HEK293 (cell line): ENCODE data around the gene PEX3.

ENCODE experiments used
- BCL11B ChIP-seq: fragments of 450-650 bp; formaldehyde crosslinking; IDR thresholded peaks from 2 replicates; pipeline ENCODE4 v1.5.1; 2016; ENCODE audit warnings: low read depth, missing biosample characterization, missing genetic modification characterization
- CTCF ChIP-seq: fragments of 450-650 bp; formaldehyde crosslinking; IDR thresholded peaks from 2 replicates; pipeline ENCODE4 v1.5.1; 2016; ENCODE audit warnings: missing biosample characterization, missing genetic modification characterization
- KLF7 ChIP-seq: fragments of 450-650 bp; formaldehyde crosslinking; IDR thresholded peaks from 2 replicates; pipeline ENCODE4 v1.5.1; 2016; ENCODE audit warnings: missing biosample characterization, missing genetic modification characterization, borderline replicate concordance
- MYNN ChIP-seq: fragments of 450-650 bp; formaldehyde crosslinking; IDR thresholded peaks from 2 replicates; pipeline ENCODE4 v1.5.1; 2016; ENCODE audit warnings: missing biosample characterization, missing genetic modification characterization, borderline replicate concordance
- PATZ1 ChIP-seq: fragments of 450-650 bp; formaldehyde crosslinking; IDR thresholded peaks from 2 replicates; pipeline ENCODE4 v1.5.1; 2016; ENCODE audit warnings: missing biosample characterization, missing genetic modification characterization
- SP2 ChIP-seq: fragments of 450-650 bp; formaldehyde crosslinking; IDR thresholded peaks from 2 replicates; pipeline ENCODE4 v1.5.1; 2016; ENCODE audit warnings: missing biosample characterization, missing genetic modification characterization
- SP7 ChIP-seq: fragments of 450-650 bp; formaldehyde crosslinking; IDR thresholded peaks from 2 replicates; pipeline ENCODE4 v1.5.1; 2016; ENCODE audit warnings: missing biosample characterization, missing genetic modification characterization
- YY2 ChIP-seq: fragments of 450-650 bp; formaldehyde crosslinking; IDR thresholded peaks from 2 replicates; pipeline ENCODE4 v1.5.1; 2016; ENCODE audit warnings: missing biosample characterization, missing genetic modification characterization
- ZBTB11 ChIP-seq: fragments of 450-650 bp; formaldehyde crosslinking; conservative IDR thresholded peaks from 2 replicates; pipeline ENCODE4 v1.5.1; 2016; ENCODE audit warnings: low read depth, missing biosample characterization, missing genetic modification characterization
- ZBTB17 ChIP-seq: fragments of 450-650 bp; formaldehyde crosslinking; IDR thresholded peaks from 2 replicates; pipeline ENCODE4 v1.5.1; 2016; ENCODE audit warnings: missing biosample characterization, missing genetic modification characterization
- ZBTB26 ChIP-seq: fragments of 450-650 bp; formaldehyde crosslinking; optimal IDR thresholded peaks from 2 replicates; pipeline ENCODE3; 2016; ENCODE audit warnings: missing biosample characterization, mild to moderate bottlenecking, missing genetic modification characterization
- ZBTB44 ChIP-seq: fragments of 450-650 bp; IDR thresholded peaks from 2 replicates; pipeline ENCODE4 v1.5.1; 2018; ENCODE audit warnings: missing biosample characterization, mild to moderate bottlenecking, missing genetic modification characterization
- ZEB2 ChIP-seq: fragments of 450-650 bp; formaldehyde crosslinking; IDR thresholded peaks from 2 replicates; pipeline ENCODE4 v1.5.1; 2016; ENCODE audit warnings: missing biosample characterization, missing genetic modification characterization
- ZFP41 ChIP-seq: fragments of 450-650 bp; formaldehyde crosslinking; IDR thresholded peaks from 2 replicates; pipeline ENCODE4 v1.5.1; 2016; ENCODE audit warnings: missing biosample characterization, missing genetic modification characterization, borderline replicate concordance
- ZIC2 ChIP-seq: fragments of 450-650 bp; formaldehyde crosslinking; IDR thresholded peaks from 2 replicates; pipeline ENCODE4 v1.5.1; 2016; ENCODE audit warnings: missing biosample characterization, missing genetic modification characterization
- ZNF2 ChIP-seq: fragments of 450-650 bp; formaldehyde crosslinking; IDR thresholded peaks from 2 replicates; pipeline ENCODE4 v1.5.1; 2016; ENCODE audit warnings: missing biosample characterization, missing genetic modification characterization
- ZNF202 ChIP-seq: fragments of 450-650 bp; formaldehyde crosslinking; IDR thresholded peaks from 2 replicates; pipeline ENCODE4 v1.5.1; 2016; ENCODE audit warnings: missing biosample characterization, missing genetic modification characterization, borderline replicate concordance
- ZNF280D ChIP-seq: fragments of 450-650 bp; formaldehyde crosslinking; IDR thresholded peaks from 2 replicates; pipeline ENCODE4 v1.5.1; 2016; ENCODE audit warnings: missing biosample characterization, missing genetic modification characterization
- ZNF416 ChIP-seq: fragments of 450-650 bp; formaldehyde crosslinking; IDR thresholded peaks from 2 replicates; pipeline ENCODE4 v1.5.1; 2016; ENCODE audit warnings: missing biosample characterization, missing genetic modification characterization
- ZNF423 ChIP-seq: fragments of 450-650 bp; formaldehyde crosslinking; IDR thresholded peaks from 2 replicates; pipeline ENCODE4 v1.5.1; 2016; ENCODE audit warnings: missing biosample characterization, missing genetic modification characterization
- ZNF548 ChIP-seq: fragments of 450-650 bp; formaldehyde crosslinking; IDR thresholded peaks from 2 replicates; pipeline ENCODE4 v1.5.1; 2016; ENCODE audit warnings: missing biosample characterization, missing genetic modification characterization
- ZNF561 ChIP-seq: fragments of 450-650 bp; IDR thresholded peaks from 2 replicates; pipeline ENCODE4 v1.5.1; 2018; ENCODE audit warnings: missing biosample characterization, missing genetic modification characterization, borderline replicate concordance
- ZNF645 ChIP-seq: fragments of 450-650 bp; formaldehyde crosslinking; IDR thresholded peaks from 2 replicates; pipeline ENCODE4; 2016; ENCODE audit warnings: missing biosample characterization, missing genetic modification characterization
- ZNF658 ChIP-seq: fragments of 450-650 bp; formaldehyde crosslinking; IDR thresholded peaks from 2 replicates; pipeline ENCODE4; 2016; ENCODE audit warnings: missing biosample characterization, missing genetic modification characterization
- ZSCAN16 ChIP-seq: fragments of 450-650 bp; formaldehyde crosslinking; IDR thresholded peaks from 2 replicates; pipeline ENCODE4 v1.5.1; 2016; ENCODE audit warnings: missing biosample characterization, missing genetic modification characterization

The PEX3 gene

GRCh38 chr6:143513410-143513809 is 62.8 kb downstream of the PEX3 start (continued):
- TF ChIP-seq ZNF645 (tag by site-specific recombination) (no peak), YY2 (tag by site-specific recombination) (0 out of 2 replicates have a peak, but pooled peaks have one; percentile 15), ZBTB44 (tag by site-specific recombination) (0 out of 2 replicates have a peak, but pooled peaks have one; percentile 12), ZNF202 (tag by site-specific recombination) (no peak), SP7 (tag by site-specific recombination) (peak; percentile 45; the same call in 1 of the 2 replicates), SP2 (no peak), ZSCAN16 (tag by site-specific recombination) (0 out of 2 replicates have a peak, but pooled peaks have one; percentile 27), ZIC2 (tag by site-specific recombination) (0 out of 2 replicates have a peak, but pooled peaks have one; percentile 41), PATZ1 (tag by site-specific recombination) (peak; percentile 63; the same call in 1 of the 2 replicates), ZNF561 (0 out of 2 replicates have a peak, but pooled peaks have one; percentile 39), ZNF280D (tag by site-specific recombination) (no peak), ZBTB11 (tag by site-specific recombination) (no peak), ZBTB17 (tag by site-specific recombination) (peak; percentile 48), ZNF2 (tag by site-specific recombination) (no peak), ZNF658 (tag by site-specific recombination) (no peak), ZNF423 (0 out of 2 replicates have a peak, but pooled peaks have one; percentile 54), MYNN (peak; percentile 87), ZFP41 (tag by site-specific recombination) (no peak), ZNF548 (tag by site-specific recombination) (0 out of 2 replicates have a peak, but pooled peaks have one; percentile 17), ZEB2 (tag by site-specific recombination) (0 out of 2 replicates have a peak, but pooled peaks have one; percentile 31), ZBTB26 (no peak), BCL11B (no peak), ZNF416 (tag by site-specific recombination) (no peak), KLF7 (tag by site-specific recombination) (no peak), CTCF (tag by site-specific recombination) (peak; percentile 33; the same call in 1 of the 2 replicates)
